Trophoblast cell (in vitro differentiated cells and primary cell): ENCODE data around the gene HLA-E.
A peak's percentile ranks its signal among the peaks of the same experiment; 100 is the strongest.

ENCODE experiments used
- DNase-seq, 2 donors: peaks; one replicate each; pipeline ENCODE4 v3.0.0-alpha.2; 2016
- H2AFZ ChIP-seq: 2 replicates; pipeline ENCODE4 v1.6.1; 2013; ENCODE audit warnings: low read length, moderate library complexity, mild to moderate bottlenecking; ENCODE audit not compliant: insufficient read depth, poor library complexity
- H2AK5ac ChIP-seq: 2 replicates; pipeline ENCODE4 v1.6.1; 2013; ENCODE audit warnings: mild to moderate bottlenecking, low read length
- H2BK120ac ChIP-seq: 2 replicates; pipeline ENCODE4 v1.6.1; 2013; ENCODE audit warnings: low read length, mild to moderate bottlenecking, moderate library complexity; ENCODE audit not compliant: insufficient read depth, poor library complexity
- H2BK12ac ChIP-seq: 2 replicates; pipeline ENCODE4 v1.6.1; 2013; ENCODE audit warnings: mild to moderate bottlenecking, low read length, moderate library complexity
- H2BK5ac ChIP-seq: 2 replicates; pipeline ENCODE4 v1.6.1; 2013; ENCODE audit warnings: low read length, low read depth, moderate library complexity, mild to moderate bottlenecking; ENCODE audit not compliant: poor library complexity
- H3K14ac ChIP-seq: 2 replicates; pipeline ENCODE4 v1.6.1; 2013; ENCODE audit warnings: mild to moderate bottlenecking, low read length
- H3K18ac ChIP-seq: 2 replicates; pipeline ENCODE4 v1.6.1; 2013; ENCODE audit warnings: mild to moderate bottlenecking, low read length
- H3K23ac ChIP-seq: 2 replicates; pipeline ENCODE4 v1.6.1; 2013; ENCODE audit warnings: low read length
- H3K27ac ChIP-seq: 2 replicates; pipeline ENCODE4 v1.5.1; 2013; ENCODE audit warnings: low read depth, mild to moderate bottlenecking, inconsistent platforms, low read length, moderate library complexity
- H3K27me3 ChIP-seq: 2 replicates; pipeline ENCODE4 v1.6.1; 2013; ENCODE audit warnings: inconsistent platforms, mild to moderate bottlenecking, low read length, moderate library complexity; ENCODE audit not compliant: insufficient read depth
- H3K36me3 ChIP-seq, 2 experiments: 1 replicate in 1 of 2; 2 replicates in 1 of 2; pipeline ENCODE4 v1.6.1; 2013; ENCODE audit warnings: low read length in 2 of 2, mild to moderate bottlenecking in 2 of 2, moderate library complexity in 1 of 2; ENCODE audit not compliant: insufficient read depth in 2 of 2, control insufficient read depth in 1 of 2
- H3K4ac ChIP-seq: 2 replicates; pipeline ENCODE4 v1.6.1; 2013; ENCODE audit warnings: low read depth, mild to moderate bottlenecking, low read length, moderate library complexity
- H3K4me1 ChIP-seq, 2 experiments: 1 replicate in 1 of 2; 2 replicates in 1 of 2; pipeline ENCODE4 v1.6.1; 2013; ENCODE audit warnings: low read length in 2 of 2, mild to moderate bottlenecking in 2 of 2, moderate library complexity in 1 of 2; ENCODE audit not compliant: insufficient read depth in 2 of 2, control insufficient read depth in 1 of 2
- H3K4me2 ChIP-seq: 2 replicates; pipeline ENCODE4 v1.6.1; 2013; ENCODE audit warnings: inconsistent platforms, mild to moderate bottlenecking, low read length, moderate library complexity
- H3K4me3 ChIP-seq: 2 replicates; pipeline ENCODE4 v1.5.1; 2013; ENCODE audit warnings: mild to moderate bottlenecking, low read depth, low read length, inconsistent platforms
- H3K79me1 ChIP-seq: one replicate; pipeline ENCODE4 v1.6.1; 2013; ENCODE audit warnings: low read length
- H3K79me2 ChIP-seq: 2 replicates; pipeline ENCODE4 v1.6.1; 2013; ENCODE audit warnings: low read length, mild to moderate bottlenecking; ENCODE audit not compliant: control insufficient read depth, insufficient read depth, poor library complexity
- H3K9ac ChIP-seq: 2 replicates; pipeline ENCODE4 v1.6.1; 2013; ENCODE audit warnings: mild to moderate bottlenecking, low read length
- H3K9me3 ChIP-seq: 2 replicates; pipeline ENCODE4 v1.6.1; 2013; ENCODE audit warnings: low read depth, mild to moderate bottlenecking, control low read depth, inconsistent platforms, low read length; ENCODE audit not compliant: insufficient read depth
- H4K12ac ChIP-seq: 2 replicates; pipeline ENCODE4 v1.6.1; 2013; ENCODE audit warnings: low read depth, mild to moderate bottlenecking, low read length, moderate library complexity
- H4K8ac ChIP-seq: 2 replicates; pipeline ENCODE4 v1.6.1; 2013; ENCODE audit warnings: low read depth, mild to moderate bottlenecking, low read length, moderate library complexity
- H4K91ac ChIP-seq: one replicate; pipeline ENCODE4 v1.6.1; 2013; ENCODE audit warnings: low read depth, mild to moderate bottlenecking, low read length, moderate library complexity
- WGBS: extraction: QIAGEN DNeasy Blood & Tissue Kit; methylation state at CpG from one replicate; pipeline ENCODE4 v1.1.7; 2013; ENCODE audit warnings: missing lambda C conversion rate; ENCODE audit not compliant: insufficient read length, insufficient coverage; ENCODE audit errors: extremely low coverage; 5-methylcytosine and 5-hydroxymethylcytosine counted together

The HLA-E gene

DNA sequence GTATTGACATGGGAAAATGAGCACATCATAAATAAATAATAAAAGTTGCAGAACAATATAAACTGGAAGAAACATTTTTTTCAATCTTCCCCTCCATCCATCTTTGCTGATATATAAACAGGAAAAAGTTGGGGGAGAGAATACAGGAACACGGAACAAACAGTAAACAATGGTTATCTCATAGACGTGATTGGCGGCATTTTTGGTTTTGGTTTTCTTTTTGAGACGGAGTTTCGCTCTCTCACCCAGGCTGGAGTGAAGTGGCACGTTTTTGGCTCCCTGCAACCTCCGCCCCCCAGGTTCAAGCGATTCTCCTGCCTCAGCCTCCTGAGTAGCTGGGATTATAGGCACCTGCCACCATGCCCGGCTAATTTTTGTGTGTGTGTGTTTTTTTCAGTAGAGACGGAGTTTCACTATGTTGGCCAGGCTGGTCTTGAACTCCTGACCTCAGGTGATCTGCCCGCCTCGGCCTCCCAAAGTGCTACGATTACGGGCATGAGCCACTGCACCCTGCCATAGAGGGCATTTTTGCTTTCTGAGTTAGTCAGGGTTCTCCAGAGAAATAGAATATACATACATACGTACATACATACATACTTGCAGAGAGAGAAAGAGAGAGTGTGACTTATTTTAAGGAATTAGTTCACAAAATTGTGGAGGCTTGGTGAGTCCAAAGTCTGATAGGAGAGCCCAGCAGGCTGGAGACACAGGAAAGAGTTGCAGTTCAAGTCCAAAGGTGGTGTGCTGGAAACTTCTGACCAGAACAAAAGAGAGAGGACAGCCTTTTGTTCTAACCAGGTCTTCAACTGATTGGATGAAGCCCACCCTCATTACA, 44.4 kb downstream of the HLA-E start:
- Histone ChIP-seq H2AFZ (no peak overlapping the region), H3K14ac (no peak overlapping the region), H3K79me2 (no peaks in the 10 kb centered on the region), H3K4ac (no peak overlapping the region), H3K9ac (no peak overlapping the region), H3K27ac (no peak overlapping the region), H3K36me3 (no peaks in the 10 kb centered on the region), H2AK5ac (no peak overlapping the region), H4K8ac (no peak overlapping the region), H2BK120ac (no peak overlapping the region), H3K4me1 (no peaks in the 10 kb centered on the region), H3K4me2 (no peak overlapping the region), H3K79me1 (no peaks in the 10 kb centered on the region), H4K91ac (no peak overlapping the region), H2BK5ac (no peak overlapping the region), H3K4me3 (no peak overlapping the region), H3K23ac (no peak overlapping the region), H3K27me3 (no peaks in the 10 kb centered on the region), H3K18ac (no peak overlapping the region), H4K12ac (no peak overlapping the region), H3K9me3 (no peaks in the 10 kb centered on the region), H2BK12ac (no peak overlapping the region)
- no CpG with 5 or more reads among the region's 15 CpGs for WGBS
- DNase-seq: no peak

DNA sequence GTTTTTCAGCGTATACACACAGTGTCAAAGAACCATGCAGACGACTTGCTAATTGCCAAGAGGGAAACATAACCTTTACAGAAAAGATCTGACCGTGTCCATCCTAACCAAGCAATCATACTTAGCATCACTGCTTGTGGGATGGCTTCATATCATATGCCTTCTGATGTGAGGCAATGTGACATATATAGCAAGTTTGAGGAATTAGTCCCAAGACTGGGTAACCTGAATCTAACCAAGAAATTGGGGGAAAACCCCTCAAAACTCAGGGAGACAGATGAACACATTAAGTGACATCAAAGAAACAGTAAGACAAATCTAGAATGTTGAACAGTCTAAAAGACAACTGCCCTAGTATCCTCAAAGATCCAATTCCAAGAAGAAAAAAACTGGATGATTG, 48.6 kb downstream of the HLA-E start:
- no peaks in the 10 kb centered on the region for H3K9me3 ChIP-seq
- H4K91ac ChIP-seq: no peak overlapping the region
- no peak overlapping the region for H3K23ac ChIP-seq
- H2BK12ac ChIP-seq: no peak overlapping the region
- no CpG with 5 or more reads among the region's 3 CpGs for WGBS
- no peaks in the 10 kb centered on the region for H3K27me3 ChIP-seq
- no peak overlapping the region for H4K12ac ChIP-seq
- H2BK120ac ChIP-seq: no peak overlapping the region
- no peak overlapping the region for H3K4me3 ChIP-seq
- no peak overlapping the region for H2AFZ ChIP-seq
- H3K4me2 ChIP-seq: no peak overlapping the region
- H3K27ac ChIP-seq: no peak overlapping the region
- H3K4ac ChIP-seq: no peak overlapping the region
- H2AK5ac ChIP-seq: no peak overlapping the region
- no peak overlapping the region for H3K18ac ChIP-seq
- H3K79me2 ChIP-seq: no peaks in the 10 kb centered on the region
- H3K79me1 ChIP-seq: no peaks in the 10 kb centered on the region
- no peak overlapping the region for H2BK5ac ChIP-seq
- DNase-seq: no peak
- H3K14ac ChIP-seq: no peak overlapping the region
- no peaks in the 10 kb centered on the region for H3K36me3 ChIP-seq
- H3K4me1 ChIP-seq: no peaks in the 10 kb centered on the region
- H4K8ac ChIP-seq: no peak overlapping the region
- H3K9ac ChIP-seq: no peak overlapping the region

DNA sequence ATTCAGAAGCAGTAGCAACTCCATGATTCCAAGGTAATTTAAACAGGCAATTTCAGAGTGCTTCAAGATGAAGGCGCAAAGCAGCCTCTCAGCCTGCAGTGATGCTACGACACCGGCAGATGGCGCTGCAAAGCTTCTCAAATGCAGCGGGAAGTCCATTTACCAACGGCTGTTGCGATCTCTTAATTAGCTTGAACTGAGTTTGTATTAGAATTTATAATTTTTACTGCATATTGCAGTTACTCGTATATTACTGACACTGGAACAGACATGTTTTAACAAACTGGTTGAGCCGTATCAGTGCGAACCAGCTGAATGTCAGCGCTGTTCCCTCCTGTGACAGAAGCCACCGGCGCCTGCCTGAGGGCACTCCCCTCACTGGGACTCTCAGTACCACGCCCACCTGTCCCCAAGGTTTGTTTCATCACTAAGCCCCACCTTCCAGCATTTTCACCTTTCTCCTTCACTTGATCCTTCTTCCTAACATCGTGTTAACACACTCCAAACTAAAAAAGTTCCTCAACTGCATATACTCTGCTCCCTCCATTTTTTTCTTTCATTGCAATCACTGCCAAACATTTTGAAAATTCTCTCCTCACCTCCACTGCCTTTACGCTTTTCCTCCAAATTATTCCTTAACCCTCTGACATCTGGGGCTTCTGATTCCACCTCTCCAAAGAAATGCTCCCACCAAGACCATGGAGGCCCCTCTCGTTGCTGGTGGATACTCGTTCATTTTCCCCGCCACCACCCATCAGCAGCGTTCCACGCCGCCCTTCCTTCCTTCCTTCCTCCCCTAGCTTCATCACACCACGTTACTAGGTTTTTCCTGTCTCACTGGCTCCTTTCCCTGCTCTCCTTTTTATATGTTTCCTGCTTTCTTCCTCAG, 52.5 kb downstream of the HLA-E start:
- Histone ChIP-seq H2BK5ac (no peak overlapping the region), H2AK5ac (no peak overlapping the region), H4K12ac (no peak overlapping the region), H3K9ac (no peak overlapping the region), H3K4me1 (no peaks in the 10 kb centered on the region), H3K27ac (no peak overlapping the region), H3K18ac (no peak overlapping the region), H3K4ac (no peak overlapping the region), H3K36me3 (peaks cover 9 to 12% of the 10 kb centered on the region in 2 experiments), H3K79me2 (no peaks in the 10 kb centered on the region), H3K9me3 (no peaks in the 10 kb centered on the region), H4K8ac (no peak overlapping the region), H3K4me2 (peak overlapping the region; percentile 66), H3K4me3 (no peak overlapping the region), H3K14ac (no peak overlapping the region), H3K27me3 (no peaks in the 10 kb centered on the region), H4K91ac (no peak overlapping the region), H2BK12ac (no peak overlapping the region), H2BK120ac (no peak overlapping the region), H3K79me1 (no peaks in the 10 kb centered on the region), H2AFZ (no peak overlapping the region), H3K23ac (no peak overlapping the region)
- peak; percentile 89 to 97 for DNase-seq
- WGBS: no CpG with 5 or more reads among the region's 23 CpGs

DNA sequence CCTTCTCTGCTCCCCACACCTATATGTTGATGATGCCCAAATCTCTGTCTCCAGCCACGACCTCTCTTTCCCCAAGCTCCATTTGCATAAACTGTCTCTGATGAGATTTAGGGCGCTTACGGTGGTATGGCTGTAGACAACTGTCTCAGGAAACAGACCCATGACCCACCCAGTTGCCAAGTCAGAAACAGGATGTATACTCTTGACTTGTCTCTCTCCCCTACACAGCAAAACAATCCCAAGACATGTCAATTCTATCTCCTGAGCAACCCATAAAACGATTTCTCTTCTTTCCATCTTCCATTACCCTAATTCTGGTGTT, 53.1 kb downstream of the HLA-E start:
- Histone ChIP-seq H3K27me3 (no peaks in the 10 kb centered on the region), H2AK5ac (no peak overlapping the region), H3K4ac (no peak overlapping the region), H3K79me1 (no peaks in the 10 kb centered on the region), H2BK5ac (no peak overlapping the region), H3K79me2 (no peaks in the 10 kb centered on the region), H4K91ac (no peak overlapping the region), H3K9me3 (no peaks in the 10 kb centered on the region), H3K18ac (no peak overlapping the region), H2BK12ac (no peak overlapping the region), H2AFZ (no peak overlapping the region), H4K8ac (no peak overlapping the region), H3K4me1 (no peaks in the 10 kb centered on the region), H3K23ac (no peak overlapping the region), H4K12ac (no peak overlapping the region), H3K4me3 (no peak overlapping the region), H3K27ac (no peak overlapping the region), H3K4me2 (no peak overlapping the region), H3K14ac (no peak overlapping the region), H2BK120ac (no peak overlapping the region), H3K9ac (no peak overlapping the region), H3K36me3 (peaks cover 14 to 18% of the 10 kb centered on the region in 2 experiments)
- no peak for DNase-seq
- 100% methylated on average over 1 of the region's 4 CpGs for WGBS
